RWPE1 (cell line): Measurements from ENCODE around the gene ASB2.

Experiments
- CTCF ChIA-PET: fragments of 350-600 bp; sonication (Branson Sonifier 250); formaldehyde crosslinking; extraction: SDS; loops from one replicate; lab custom pipeline; 2021; lab: Yijun Ruan, JAX
- POLR2A ChIA-PET: fragments of 400-600 bp; formaldehyde crosslinking; extraction: SDS; loops from one replicate; lab custom pipeline; 2020; ENCODE audit warnings: antibody characterized with exemption; ENCODE audit not compliant: low non-redundant PET; lab: Yijun Ruan, JAX
- DNase-seq: peaks from one replicate; pipeline ENCODE4 v3.0.0; 2012; ENCODE audit warnings: low spot score
- H3K27ac ChIP-seq: fragments of 450-650 bp; 2 replicates; pipeline ENCODE4 v1.5.1; 2017
- CTCF ChIP-seq: fragments of 450-650 bp; conservative IDR thresholded peaks from 2 replicates; pipeline ENCODE4 v1.5.1; 2017; ENCODE audit warnings: low read depth, mild to moderate bottlenecking

Gene ASB2

GRCh38 chr14:93980456-93981201 is 4.3 kb upstream of the ASB2 start:
- CTCF ChIA-PET = interaction anchor here (0.5 to 1.2 kb wide), 2 partner anchors 45 to 220 kb away, joined by 3 to 9 read pairs; no protein-coding TSS in a partner anchor
- POLR2A ChIA-PET = no interaction called here
- TF ChIP-seq CTCF = no peak
- DNase-seq = no peak
- no peak overlapping the region for H3K27ac ChIP-seq

- CTCF ChIA-PET = no interaction called here
- no peak for DNase-seq
- H3K27ac ChIP-seq = no peak overlapping the region
- POLR2A ChIA-PET = no interaction called here
- no peak for TF ChIP-seq CTCF
Measured at GRCh38 chr14:93978735-93979134, 2.4 kb upstream of the ASB2 start.

DNA sequence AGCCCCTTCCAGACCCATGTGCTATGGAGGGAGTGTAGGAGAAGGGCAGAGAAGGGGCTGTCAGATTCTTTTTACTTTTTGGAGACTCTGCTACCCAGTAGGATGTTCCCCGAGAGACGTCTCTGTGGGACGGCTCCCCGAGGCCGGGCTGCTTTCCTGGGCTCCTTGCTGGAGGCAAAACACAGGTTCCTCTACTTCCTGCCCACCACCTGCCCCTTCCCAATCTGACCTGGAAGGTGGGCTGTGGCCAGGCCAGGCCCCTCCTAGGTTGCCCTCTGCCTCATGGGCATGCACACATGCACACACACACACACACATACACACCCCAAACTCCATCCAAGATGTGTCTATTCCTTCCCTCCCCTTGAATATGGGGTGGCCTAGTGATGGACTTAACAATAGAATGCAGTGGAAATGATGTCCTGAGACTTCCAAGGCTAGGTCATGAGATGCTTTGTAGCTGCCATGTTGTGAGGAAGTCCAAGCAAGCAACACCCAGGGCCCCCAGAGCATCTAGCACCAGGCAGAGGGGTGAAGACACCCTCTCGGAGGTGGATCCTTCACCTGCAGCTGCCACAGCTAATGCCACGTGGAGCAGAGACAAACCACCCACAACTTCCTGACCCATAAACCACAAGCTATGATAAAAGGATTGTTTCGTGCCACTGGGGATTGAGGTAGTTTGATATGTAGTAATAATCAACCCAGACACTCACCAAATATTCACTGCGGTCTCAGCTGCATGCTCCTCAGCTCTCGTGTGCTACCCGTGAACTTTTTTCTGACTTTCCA is 1.6 kb upstream of the ASB2 start:
- ChIA-PET POLR2A (no interaction called here), CTCF (no interaction called here)
- TF ChIP-seq CTCF = no peak
- DNase-seq = no peak
- H3K27ac ChIP-seq = no peak overlapping the region

DNA sequence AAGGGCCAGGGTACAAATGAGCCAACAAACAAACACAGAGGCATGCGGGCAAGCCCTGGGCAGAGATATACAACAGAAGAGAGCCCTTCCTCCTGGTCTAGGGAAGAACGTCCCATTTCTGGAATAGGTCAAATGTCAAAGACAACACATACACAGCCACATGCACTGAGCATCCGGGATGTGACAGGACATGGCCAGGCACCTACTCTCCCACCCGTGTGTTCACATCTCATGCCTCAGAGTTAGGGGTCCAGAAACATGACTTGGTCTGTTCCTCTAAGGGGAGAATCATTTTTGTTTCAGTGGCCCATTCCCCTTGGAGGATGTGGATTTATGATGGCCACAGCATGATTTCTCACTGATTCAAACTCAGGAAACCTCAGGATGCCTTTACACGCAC is 801 bp upstream of the ASB2 start:
- POLR2A ChIA-PET = no interaction called here
- H3K27ac ChIP-seq = no peak overlapping the region
- TF ChIP-seq CTCF = no peak
- DNase-seq = no peak
- CTCF ChIA-PET = no interaction called here

DNA sequence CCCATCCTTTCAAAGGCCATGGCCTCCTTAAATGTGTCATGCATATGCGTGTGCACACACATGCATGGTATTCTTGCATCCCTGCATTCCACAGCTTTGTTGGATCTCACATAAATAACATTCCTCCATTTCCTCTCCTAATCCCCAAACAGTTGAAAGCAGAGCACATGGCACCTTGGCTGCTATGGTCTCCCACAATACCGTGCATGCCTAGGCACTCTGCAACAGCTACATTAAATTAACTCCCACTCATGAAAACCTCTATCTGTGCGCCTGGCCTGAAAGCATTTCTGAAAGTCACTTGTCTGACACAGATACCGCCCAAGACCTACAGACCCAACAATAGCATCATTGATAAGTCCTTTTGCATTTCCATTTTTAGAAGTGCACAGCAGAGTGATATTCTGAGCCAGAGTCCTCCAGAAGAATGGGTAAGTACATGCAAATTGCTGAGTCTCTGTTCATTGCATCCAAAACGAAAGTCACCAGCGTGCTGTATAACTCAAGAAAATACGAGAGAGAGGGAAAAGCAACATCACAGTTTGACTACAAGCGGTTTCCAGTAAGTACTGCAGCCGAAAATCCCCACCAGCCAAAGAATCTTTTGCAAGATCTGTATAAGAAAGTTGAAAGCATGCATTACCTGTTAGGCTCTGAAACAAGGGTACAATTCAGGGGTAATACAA is 436 bp downstream of the ASB2 start:
- no peak for TF ChIP-seq CTCF
- ChIA-PET POLR2A (no interaction called here), CTCF (no interaction called here)
- H3K27ac ChIP-seq = no peak overlapping the region
- DNase-seq = no peak

GRCh38 chr14:93974833-93975232 is 1.5 kb downstream of the ASB2 start:
- no peak overlapping the region for H3K27ac ChIP-seq
- CTCF ChIA-PET = no interaction called here
- no peak for DNase-seq
- POLR2A ChIA-PET = no interaction called here
- TF ChIP-seq CTCF = no peak
